ENCODE measurements around the gene TRPM8.

GRCh38 chr2:233892793-233893192 is 24.4 kb upstream of the TRPM8 start:
- no peak for TF ChIP-seq ZBTB7A (CRISPR knock-in tag; IDR thresholded peaks at IDR 0.05)
- no peak for TF ChIP-seq STAT5B (CRISPR knock-in tag; IDR thresholded peaks at IDR 0.05)
- no peak for TF ChIP-seq CTCF (CRISPR knock-in tag; IDR thresholded peaks at IDR 0.05)
- no peak for TF ChIP-seq ZBTB33 (CRISPR knock-in tag; IDR thresholded peaks at IDR 0.05)
